Left lobe of liver (tissue), 2 donors: ENCODE data around the gene TSR3. TPM values are rescaled to one million over a fixed set of nuclear protein-coding genes. Genes with fewer than 3 reads are reported as not detected.

Experiments
- ATAC-seq: fragments of 200-7000 bp; cut with Tn5 transposase; one replicate; pipeline ENCODE4 v1.9.1; 2020; ENCODE audit warnings: mild to moderate bottlenecking, moderate library complexity
- DNase-seq: peaks from one replicate; pipeline ENCODE4 v3.0.0-alpha.2; 2020; ENCODE audit warnings: low spot score
- total RNA-seq: library from RNA; stranded (reverse); gene quantifications from one replicate; pipeline ENCODE4 v1.2.1, GENCODE V29; 2021
- donor health status: DM: no; HTN: no; CAD: no; lungs with moderate emphysema.
- donor health status: DM: no; HTN: yes; CAD: no.

Gene TSR3
- total RNA-seq, 1 donor from 2014 or later: 32.5 TPM

DNA sequence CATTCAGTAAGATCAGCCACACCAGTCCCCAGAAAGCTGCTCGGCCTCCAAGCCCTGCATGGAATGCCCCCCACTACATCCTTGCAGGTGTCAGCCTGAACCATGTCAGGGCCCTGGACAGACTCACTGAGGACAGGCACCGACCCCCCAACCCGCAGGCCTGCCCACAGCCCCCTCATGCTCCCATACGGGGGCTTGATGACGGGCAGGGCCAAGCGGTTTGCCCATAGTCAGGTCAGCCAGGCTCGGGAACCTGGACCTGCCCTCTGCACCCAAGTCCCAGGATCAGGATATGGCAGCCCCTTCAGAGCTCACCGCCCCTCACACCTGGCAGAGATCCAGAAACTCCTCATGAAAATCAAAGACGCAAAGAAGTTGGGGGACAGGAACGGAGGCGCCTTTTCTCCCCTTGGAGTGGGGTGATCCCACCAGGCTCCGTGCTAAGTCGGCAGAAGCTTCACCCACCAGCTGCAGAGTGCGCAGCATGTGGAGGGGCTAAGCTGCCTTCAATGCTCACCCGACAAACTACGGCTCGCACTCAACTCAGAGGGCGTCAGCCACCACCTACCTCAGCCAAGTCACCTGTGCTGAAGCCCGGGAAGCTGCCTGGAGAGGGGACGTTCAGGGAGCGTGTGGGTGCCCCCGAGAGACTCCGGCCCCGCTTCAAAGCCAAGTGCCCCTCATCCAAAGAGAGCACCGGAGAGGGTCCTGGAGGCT, 26.6 kb upstream of the TSR3 start:
- no peak for DNase-seq
- no peak for ATAC-seq

DNA sequence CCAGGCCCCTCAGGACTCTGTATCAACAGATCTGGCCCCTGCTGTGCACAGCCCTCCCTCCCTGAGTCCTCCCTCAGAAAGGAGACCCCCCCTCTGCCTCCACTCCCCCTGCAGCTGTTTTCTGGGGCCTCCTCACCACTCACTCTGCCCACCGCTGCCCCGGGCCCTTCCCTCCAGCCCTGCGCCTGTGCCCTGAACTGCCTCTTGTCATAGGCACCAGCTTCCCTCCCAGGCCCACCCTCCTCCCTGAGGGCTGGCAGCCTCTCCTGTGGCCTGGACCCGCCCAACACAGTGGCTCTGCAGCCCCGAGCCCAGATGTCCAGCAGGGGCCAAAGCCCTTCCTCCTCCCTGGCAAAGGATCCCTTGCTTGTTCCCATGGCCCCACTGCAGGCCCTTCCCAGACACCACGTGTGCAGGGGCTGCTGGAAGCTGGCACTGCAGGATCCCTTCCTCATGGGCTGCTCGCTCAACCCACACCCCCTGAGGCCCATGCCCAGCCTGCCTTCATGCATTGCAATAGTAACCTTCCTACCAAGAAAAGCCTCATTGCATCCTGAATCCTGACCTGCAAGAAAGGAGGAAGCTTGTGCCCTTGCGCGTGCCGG, 25.8 kb upstream of the TSR3 start:
- ATAC-seq (no peak), DNase-seq (no peak)

- no peak for ATAC-seq
- DNase-seq: no peak
Measured at GRCh38 chr16:1375741-1376410, 24.2 kb upstream of the TSR3 start.

- no peak for ATAC-seq
Measured at GRCh38 chr16:1375298-1375640, 23.6 kb upstream of the TSR3 start.

GRCh38 chr16:1374418-1375297, 23.0 kb upstream of the TSR3 start:
- no peak for DNase-seq
- ATAC-seq: no peak

More at GRCh38 chr16:1375298-1375640, 23.6 kb upstream of the TSR3 start:
- no peak for DNase-seq

- no peak for DNase-seq
- no peak for ATAC-seq
Measured at GRCh38 chr16:1372292-1372950, 20.7 kb upstream of the TSR3 start.

DNA sequence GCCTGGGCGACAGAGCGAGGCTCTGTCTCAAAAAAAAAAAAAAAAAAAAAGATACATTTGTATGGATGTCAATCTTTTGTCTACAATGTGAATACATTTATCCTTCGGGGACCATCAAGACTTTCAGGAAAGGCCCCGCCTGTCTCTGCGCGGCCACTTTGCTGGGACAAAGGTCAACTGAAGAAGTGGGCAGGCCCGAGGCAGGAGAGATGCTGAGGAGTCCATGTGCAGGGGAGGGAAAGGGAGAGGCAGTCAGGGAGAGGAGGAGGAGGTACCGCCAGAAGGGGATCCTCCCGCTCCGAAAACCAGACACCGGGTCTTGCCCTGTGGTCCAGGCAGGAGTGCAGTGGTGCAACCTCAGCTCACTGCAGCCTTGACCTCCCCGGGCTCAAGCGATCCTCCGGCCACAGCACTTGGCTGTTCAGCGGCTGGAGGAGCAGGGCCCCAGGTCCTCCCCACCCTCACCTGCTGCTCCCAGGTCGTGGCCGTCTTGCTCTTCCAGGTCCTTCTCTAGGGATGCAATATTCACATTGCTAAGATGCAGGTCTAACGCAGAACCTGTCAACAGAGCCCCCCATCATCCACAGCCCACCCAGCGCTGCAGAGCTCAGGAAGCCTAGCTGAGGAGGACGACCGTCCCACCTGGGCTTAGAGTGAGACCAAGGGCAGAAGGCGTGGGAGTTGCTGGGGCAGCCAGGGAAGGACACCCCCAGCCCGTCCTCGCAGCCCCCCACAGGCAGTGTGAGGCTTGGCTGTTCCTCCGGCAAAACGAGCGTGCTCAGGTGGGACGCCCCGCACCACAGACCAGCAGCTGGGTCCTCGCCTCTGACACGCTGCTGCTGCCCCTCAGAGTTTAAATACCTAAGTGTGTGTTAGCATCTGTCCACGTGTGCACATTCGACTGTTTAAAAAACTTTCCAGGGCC, 19.6 kb upstream of the TSR3 start:
- no peak for DNase-seq
- ATAC-seq: no peak

DNA sequence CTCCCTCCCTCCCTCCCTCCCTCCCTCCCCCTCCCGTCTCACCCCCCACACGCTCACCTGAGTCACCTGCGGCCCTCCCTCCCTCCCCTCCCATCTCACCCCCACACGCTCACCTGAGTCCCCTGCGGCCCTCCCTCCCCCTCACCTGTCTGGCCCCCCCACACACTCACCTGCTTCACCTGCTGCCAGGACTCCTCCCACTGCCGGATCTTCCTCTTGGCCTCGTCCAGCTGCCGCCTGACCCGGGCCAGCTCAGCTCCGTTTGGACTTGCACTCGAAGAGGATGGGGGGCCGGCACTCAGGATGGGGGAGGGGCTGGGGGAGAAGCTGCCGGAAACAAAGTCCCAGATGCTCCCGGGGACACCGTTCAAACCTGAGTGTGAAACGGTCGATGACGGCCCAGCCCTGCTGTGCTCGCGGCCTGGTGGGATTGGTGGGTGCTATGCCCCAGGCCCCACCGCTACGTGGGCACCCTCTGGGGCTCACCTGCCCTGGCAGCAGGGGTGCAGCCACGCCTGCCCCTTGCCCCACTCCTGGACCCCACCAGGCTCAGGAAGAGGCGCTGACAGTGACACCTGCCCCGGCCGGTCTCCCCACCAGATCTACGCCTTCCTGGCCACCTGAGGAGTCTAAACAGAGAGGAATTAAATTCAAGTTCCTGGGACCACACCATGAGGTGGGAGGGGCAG, 16.0 kb upstream of the TSR3 start:
- DNase-seq: no peak
- ATAC-seq: no peak

DNA sequence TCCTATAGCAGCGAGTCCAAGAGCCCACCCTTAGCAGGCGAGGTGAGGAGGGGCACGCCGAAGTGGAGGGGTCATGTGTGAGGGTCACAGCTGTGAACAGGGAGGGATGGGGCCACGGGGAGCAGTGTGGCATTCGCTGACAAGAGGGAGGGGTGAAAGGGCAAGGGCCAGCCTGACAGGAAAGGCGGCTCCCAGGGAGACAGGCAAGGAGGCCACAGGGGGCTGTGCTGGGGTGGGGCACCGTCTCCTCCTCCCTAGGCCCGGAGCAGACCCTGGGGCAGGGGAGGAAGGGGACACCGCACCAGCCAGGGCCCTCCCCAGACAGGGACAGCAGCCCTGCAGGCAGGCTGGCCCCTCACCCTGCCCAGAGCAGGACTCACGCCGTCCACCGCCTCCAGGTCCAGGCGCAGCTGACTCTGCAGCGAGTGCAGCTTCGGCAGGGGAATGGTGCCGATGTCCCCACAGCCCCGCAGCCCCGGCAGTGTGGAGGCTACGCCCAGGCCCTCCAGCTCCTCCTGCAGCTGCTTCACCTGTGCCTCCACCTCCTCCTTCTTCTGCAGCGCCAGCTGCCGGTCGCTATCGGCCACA, 15.1 kb upstream of the TSR3 start:
- ATAC-seq (no peak), DNase-seq (no peak)

GRCh38 chr16:1366060-1366711, 14.5 kb upstream of the TSR3 start:
- ATAC-seq (no peak), DNase-seq (no peak)

DNA sequence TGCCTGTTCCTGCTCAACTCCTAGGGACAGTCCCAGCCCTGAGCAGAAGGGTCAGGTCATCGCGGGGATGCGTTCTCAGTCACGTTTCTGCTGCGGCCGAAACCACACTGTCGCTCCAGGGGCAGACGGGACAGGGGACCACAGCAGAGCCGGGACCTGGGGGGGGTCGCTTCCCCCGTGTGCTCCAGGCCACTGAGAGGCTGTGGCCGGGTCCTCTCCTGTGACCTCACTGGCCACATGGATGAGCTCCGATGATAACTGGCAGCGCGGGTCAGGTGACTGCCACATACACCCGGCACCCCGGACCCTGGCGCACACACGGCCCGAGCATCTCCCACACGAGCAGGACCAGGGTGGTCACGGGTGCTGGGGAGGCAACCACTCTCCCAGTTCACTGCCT, 12.8 kb upstream of the TSR3 start:
- ATAC-seq: no peak
- no peak for DNase-seq

DNA sequence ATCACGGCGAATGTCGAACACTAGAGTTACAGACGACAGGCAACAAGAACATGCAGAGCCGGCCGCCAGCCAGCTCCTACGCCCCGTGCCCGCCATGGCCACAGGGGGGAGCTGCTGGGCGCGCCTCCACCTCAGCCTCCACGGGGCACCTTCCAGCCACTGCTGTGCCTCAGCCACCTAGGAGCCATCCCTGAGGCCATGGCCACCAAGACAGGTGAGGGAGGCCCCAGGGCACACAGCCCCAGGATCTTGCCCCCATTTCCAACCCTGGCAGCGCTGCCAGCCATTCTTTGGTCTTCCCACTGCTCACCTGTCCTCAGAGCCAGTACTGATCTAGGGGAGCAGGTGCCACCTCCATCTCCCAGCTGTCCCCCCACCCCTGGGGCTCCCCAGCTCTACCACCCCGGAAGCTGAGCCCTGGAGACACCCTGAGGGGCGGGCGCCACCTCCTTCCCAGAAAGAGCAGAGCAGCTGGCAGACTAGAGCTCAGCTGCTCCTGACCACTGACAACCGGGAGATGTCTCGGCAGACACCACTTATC, 11.9 kb upstream of the TSR3 start:
- DNase-seq (no peak), ATAC-seq (peak; percentile 94)

GRCh38 chr16:1362807-1363206, 11.1 kb upstream of the TSR3 start:
- ATAC-seq: no peak
- no peak for DNase-seq

DNA sequence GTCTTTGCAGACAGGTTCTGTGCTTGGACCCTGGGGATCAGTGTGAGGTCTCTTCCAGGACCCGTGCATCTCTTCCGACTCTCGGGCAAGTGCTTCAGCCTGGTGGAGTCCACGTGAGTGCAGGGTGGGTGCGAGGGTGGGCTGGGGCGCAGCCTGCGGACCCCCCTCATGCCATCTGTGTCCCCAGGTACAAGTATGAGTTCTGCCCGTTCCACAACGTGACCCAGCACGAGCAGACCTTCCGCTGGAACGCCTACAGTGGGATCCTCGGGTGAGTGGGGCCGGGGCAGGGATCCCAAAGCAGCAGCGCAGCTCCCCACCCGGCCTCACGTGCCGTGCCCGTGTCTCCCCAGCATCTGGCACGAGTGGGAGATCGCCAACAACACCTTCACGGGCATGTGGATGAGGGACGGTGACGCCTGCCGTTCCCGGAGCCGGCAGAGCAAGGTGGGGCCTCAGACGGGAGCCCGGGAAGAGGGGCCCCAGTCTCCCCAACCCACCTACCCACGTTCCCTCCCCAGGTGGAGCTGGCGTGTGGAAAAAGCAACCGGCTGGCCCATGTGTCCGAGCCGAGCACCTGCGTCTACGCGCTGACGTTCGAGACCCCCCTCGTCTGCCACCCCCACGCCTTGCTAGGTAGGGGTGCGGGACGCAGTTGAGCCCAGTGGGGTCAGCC, 10.1 kb upstream of the TSR3 start:
- ATAC-seq (no peak), DNase-seq (no peak)

- no peak for DNase-seq
- ATAC-seq: no peak
Measured at GRCh38 chr16:1357906-1358566, 6.4 kb upstream of the TSR3 start.

DNA sequence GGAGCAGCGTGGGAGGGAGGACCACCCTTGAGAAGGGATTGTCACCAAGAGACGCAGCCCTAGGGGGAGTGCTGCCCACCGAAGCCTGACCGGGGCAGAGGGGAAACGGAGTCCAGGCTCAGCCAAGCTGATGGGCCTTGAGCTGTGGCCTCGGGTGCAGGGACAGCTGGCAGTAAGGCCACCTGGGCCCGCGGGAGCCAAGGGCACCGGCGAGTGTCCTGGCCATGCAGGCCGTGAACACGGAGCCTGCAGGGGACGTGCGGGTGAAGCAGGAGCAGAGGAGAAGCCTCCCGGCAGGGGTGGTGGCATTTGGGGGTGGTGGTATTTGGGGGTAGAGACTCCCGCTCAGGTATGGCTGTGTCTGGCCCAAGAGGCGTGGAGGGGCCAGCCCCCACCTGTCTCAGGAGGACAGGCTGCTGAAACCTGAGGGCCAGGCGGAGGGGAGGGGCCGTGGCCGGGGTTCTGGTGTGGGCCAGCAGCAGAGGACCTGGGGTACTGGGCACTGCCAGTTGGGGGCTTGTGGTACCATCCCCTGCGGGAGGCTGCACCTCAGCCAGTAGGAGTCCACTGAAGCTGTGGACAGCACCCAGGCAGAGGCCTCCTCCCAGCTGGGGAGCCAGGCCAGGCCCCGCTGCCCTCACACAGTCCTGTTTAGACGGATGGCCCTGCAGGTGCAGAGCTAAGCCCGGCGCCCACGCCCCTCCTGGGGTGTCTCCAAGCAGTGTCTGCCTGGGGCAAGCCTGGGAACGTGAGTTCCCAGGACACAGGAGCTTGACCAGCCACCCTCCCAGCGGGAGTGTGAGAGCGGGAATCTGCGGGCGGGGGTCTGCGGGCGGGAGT, 4.6 kb upstream of the TSR3 start:
- DNase-seq (no peak), ATAC-seq (no peak)
